ENCODE data around the gene ASPDH. TPM values are rescaled to one million over a fixed set of nuclear protein-coding genes. Genes with fewer than 3 reads are reported as not detected.

Gene ASPDH
- total RNA-seq, 2 experiments from 2014 or later: not detected

DNA sequence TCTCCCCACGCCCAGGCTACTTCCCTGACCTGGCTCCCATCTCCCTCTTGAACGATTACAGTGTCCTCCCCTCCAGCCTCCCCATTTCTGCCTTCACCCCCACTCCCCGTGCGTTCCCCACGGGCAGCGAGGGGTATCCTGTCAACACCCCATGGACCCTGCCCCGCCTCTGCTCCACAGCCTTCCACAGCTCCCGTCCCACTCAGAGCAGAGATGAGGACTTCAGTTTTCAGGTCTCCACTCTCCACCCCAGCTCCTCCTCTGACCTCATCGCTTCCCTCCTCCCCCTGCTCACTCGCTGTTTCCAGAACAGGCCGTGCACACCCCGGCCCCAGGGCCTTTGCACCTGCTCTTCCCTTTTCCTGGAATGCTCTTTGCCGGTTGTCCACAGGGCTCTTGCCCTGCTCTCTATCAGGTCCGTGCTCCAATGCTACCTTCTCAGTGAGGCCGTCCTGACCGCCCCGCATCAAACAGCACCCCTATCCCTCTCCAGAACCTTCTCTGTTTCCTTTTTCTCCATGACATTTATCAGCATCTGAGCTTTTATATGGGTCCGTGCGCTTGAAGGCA, 39.5 kb upstream of the ASPDH start:
- intact Hi-C loops (cut with micrococcal nuclease): no loop called here
- peaks cover 9% of the 10 kb centered on the region for H3K4me1 Mint-ChIP-seq (ENCODE audit: low read depth)
- H3K36me3 Mint-ChIP-seq (ENCODE audit: low read depth): no peaks in the 10 kb centered on the region
- no peak for DNase-seq
- H3K27ac Mint-ChIP-seq: no peak overlapping the region
- H3K9me3 Mint-ChIP-seq: no peaks in the 10 kb centered on the region
- H3K4me3 Mint-ChIP-seq: no peak overlapping the region
- H3K27me3 Mint-ChIP-seq (ENCODE audit: low read depth): peaks cover 63% of the 10 kb centered on the region
- CTCF ChIA-PET: interaction anchor here (0.6 kb wide), 1 partner anchor 271 kb away, joined by 3 read pairs; no protein-coding TSS in a partner anchor

DNA sequence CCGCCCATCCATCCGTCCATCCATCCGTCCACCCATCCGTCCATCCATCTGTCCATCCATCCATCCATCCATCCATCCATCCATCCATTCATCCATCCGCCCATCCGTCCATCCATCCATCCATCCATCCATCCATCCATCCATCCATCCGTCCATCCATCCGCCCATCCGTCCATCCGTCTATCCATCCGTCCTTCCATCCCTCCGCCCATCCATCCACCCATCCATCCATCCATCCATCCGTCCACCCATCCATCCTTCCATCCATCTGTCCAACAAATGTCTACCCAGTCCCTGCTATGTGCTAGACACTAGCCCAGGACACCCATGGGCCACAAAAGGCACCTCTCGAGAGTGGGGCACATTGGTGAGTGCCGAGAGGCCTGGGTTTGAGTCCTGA, 38.8 kb upstream of the ASPDH start:
- Mint-ChIP-seq H3K4me3 (no peak overlapping the region), H3K9me3 (no peaks in the 10 kb centered on the region), H3K27me3 (ENCODE audit: low read depth) (peaks cover 59% of the 10 kb centered on the region), H3K27ac (no peak overlapping the region), H3K36me3 (ENCODE audit: low read depth) (no peaks in the 10 kb centered on the region), H3K4me1 (ENCODE audit: low read depth) (peaks cover 9% of the 10 kb centered on the region)
- CTCF ChIA-PET: no interaction called here
- intact Hi-C loops (cut with micrococcal nuclease): no loop called here
- DNase-seq: no peak

DNA sequence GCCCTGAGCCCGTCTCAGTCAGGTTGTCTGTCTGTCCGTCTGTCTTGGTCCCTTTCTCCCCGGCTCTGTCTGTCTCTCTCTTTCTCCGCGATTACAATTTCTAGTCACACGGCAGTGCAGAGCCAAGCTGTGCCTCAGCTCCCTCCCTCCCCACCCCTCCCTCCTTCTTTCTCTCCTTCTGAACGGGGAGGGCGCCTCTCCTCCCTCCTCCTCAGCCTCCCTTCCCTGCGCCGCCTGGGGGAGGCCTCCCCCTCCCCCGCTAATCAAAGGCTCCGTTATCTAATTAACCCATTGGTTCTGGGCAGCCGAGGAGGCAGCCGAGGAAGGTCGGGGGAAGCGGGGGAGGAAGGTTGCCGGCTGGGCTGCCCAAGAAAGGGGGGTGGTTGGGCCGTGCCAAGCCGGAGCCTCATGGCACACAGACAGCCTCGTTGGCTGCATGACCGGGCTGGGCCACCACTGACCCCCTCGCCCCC, 38.0 kb upstream of the ASPDH start:
- CTCF ChIA-PET: no interaction called here
- no peak for DNase-seq
- Mint-ChIP-seq H3K4me3 (no peak overlapping the region), H3K4me1 (ENCODE audit: low read depth) (peaks cover 9% of the 10 kb centered on the region), H3K36me3 (ENCODE audit: low read depth) (no peaks in the 10 kb centered on the region), H3K9me3 (no peaks in the 10 kb centered on the region), H3K27ac (no peak overlapping the region), H3K27me3 (ENCODE audit: low read depth) (peaks cover 58% of the 10 kb centered on the region)
- intact Hi-C loops (cut with micrococcal nuclease): no loop called here

DNA sequence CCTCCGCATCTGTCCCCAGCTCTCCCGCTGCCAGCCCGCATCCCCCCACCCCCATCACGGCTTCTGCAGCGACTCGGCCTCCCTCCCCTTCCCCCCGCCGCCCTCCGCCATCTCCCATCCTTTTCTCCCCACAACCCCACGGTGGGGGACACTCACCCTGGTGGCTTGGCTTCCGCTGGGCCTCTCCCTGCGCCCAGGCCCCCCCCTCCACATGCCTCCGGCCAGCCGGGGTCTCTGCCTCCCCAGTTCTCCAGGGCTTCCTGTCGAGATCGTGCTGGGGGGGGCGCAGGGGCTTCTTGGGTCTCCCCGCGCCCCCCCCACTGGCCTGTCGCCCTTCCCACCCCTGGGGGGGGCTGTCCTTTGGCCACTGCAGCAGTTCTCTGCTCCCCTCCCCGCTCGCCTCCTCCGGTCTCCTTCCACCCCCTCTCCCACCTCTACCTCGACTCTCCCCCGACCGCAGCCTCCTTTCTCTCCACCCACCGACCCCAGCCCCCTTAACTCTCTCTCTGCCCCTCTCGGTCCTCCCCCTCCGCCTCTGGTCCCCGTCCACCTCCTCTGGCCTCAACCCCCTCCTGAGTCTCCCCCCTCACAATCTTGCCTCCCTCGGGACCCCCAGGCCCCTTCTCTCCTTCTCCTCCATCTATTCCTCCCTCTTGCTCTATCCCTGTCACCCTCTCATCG, 37.5 kb upstream of the ASPDH start:
- H3K4me3 Mint-ChIP-seq: no peak overlapping the region
- no peak overlapping the region for H3K27ac Mint-ChIP-seq
- CTCF ChIA-PET: no interaction called here
- intact Hi-C loops (cut with micrococcal nuclease): no loop called here
- no peaks in the 10 kb centered on the region for H3K36me3 Mint-ChIP-seq (ENCODE audit: low read depth)
- H3K4me1 Mint-ChIP-seq (ENCODE audit: low read depth): peaks cover 5% of the 10 kb centered on the region
- peaks cover 54% of the 10 kb centered on the region for H3K27me3 Mint-ChIP-seq (ENCODE audit: low read depth)
- no peak for DNase-seq
- no peaks in the 10 kb centered on the region for H3K9me3 Mint-ChIP-seq

DNA sequence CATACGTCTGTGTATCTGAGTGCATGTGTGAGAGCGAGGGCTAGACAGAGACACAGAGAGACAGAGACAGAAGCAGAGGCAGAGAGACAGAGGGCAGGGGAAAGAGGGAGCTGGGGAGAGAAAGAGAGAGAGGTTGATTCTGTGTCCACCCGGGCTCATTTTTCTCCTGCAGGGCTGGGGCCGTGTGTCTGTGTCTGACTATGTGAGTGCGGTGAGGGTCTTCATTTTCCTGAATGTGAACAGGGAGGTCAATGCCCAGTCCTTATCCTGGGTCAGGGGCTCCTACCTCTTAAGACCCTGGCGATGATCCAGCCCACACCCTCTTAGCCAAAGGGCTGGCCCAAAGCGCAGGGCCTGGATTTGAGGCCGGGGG, 36.9 kb upstream of the ASPDH start:
- Mint-ChIP-seq H3K9me3 (no peaks in the 10 kb centered on the region), H3K27me3 (ENCODE audit: low read depth) (peaks cover 50% of the 10 kb centered on the region), H3K27ac (no peak overlapping the region), H3K4me1 (ENCODE audit: low read depth) (peaks cover 5% of the 10 kb centered on the region), H3K4me3 (no peak overlapping the region), H3K36me3 (ENCODE audit: low read depth) (no peaks in the 10 kb centered on the region)
- no peak for DNase-seq
- intact Hi-C loops (cut with micrococcal nuclease): no loop called here
- CTCF ChIA-PET: no interaction called here

DNA sequence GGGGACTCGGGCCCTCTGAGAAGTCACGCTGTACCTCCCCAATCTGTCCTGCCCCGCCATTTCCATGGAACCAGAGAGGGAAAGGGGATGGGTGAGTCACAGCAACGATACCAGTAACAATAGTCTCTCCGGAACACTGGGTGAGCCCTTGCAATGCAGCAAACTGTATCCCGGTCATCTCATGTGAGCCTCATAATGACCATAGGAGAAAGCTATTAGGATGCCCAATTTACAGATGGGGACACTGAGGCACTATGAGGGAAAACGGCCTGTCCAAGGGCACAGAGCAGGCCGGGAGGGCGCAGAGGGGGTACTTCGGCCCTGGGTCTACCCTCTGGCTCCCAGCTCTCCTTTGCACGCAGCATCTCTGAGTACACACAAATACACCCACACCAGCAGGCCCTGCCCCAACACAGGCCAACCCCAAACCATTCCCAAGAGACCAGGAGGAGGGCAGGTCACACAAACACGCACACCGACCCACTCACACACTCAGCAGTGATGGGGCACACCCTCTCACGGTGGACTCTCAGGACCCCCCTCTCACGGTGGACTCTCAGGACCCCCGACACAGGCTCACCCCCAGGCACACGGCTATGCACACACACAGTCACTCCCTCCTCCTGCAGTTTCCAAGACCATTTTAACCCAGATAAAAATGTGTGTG, 36.3 kb upstream of the ASPDH start:
- intact Hi-C loops (cut with micrococcal nuclease): no loop called here
- H3K36me3 Mint-ChIP-seq (ENCODE audit: low read depth): no peaks in the 10 kb centered on the region
- no peak overlapping the region for H3K4me3 Mint-ChIP-seq
- H3K9me3 Mint-ChIP-seq: no peaks in the 10 kb centered on the region
- H3K27me3 Mint-ChIP-seq (ENCODE audit: low read depth): peaks cover 45% of the 10 kb centered on the region
- no peak for DNase-seq
- peaks cover 5% of the 10 kb centered on the region for H3K4me1 Mint-ChIP-seq (ENCODE audit: low read depth)
- H3K27ac Mint-ChIP-seq: no peak overlapping the region
- CTCF ChIA-PET: no interaction called here

DNA sequence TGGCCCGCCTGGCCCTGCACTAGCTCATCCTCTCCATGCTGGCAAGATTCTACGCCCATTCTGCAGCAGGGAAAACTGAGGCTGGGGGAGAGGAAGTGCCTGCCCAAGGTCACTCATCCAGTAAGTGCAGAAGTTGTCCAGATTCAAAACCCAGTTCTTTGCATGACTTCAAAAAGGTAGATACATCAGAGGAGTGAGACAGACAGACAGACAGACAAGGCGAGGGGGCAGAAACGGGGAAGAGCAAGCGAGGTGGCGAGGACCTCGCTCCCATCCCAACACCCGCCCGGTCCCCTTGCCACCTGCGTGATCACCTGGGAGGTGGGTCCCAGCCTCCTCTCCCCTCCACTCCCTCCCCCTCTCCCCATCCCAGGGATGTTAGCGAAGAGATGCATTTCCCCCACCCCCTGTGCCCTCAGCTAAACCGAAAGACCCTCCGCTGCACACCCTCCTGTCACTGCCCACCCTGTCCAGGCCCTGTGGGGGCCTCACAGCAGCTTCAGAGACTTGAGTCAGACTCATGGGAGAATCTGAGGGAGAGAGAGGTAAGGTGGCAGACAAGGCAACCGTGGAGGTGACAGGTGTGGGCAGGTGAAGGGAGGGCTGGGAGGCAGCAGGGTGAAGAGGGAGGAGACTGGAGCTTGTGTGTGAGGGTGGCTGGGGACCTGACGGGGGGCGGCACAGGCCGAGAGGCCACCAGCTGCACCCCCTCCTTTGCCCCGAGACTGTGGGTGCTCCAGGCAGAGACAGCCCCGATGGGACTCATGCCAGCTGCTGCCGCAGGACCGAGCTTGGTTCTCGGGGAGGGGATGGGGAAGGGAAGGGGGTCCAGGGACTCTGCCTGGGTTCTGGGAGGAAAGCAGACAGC, 35.6 kb upstream of the ASPDH start:
- Mint-ChIP-seq H3K4me1 (ENCODE audit: low read depth) (peaks cover 5% of the 10 kb centered on the region), H3K36me3 (ENCODE audit: low read depth) (no peaks in the 10 kb centered on the region), H3K27ac (no peak overlapping the region), H3K9me3 (no peaks in the 10 kb centered on the region), H3K4me3 (no peak overlapping the region), H3K27me3 (ENCODE audit: low read depth) (peaks cover 38% of the 10 kb centered on the region)
- no peak for DNase-seq
- intact Hi-C loops (cut with micrococcal nuclease): no loop called here
- CTCF ChIA-PET: interaction anchor here (1.0 kb wide), 1 partner anchor 11 kb away, joined by 3 read pairs; no protein-coding TSS in a partner anchor

DNA sequence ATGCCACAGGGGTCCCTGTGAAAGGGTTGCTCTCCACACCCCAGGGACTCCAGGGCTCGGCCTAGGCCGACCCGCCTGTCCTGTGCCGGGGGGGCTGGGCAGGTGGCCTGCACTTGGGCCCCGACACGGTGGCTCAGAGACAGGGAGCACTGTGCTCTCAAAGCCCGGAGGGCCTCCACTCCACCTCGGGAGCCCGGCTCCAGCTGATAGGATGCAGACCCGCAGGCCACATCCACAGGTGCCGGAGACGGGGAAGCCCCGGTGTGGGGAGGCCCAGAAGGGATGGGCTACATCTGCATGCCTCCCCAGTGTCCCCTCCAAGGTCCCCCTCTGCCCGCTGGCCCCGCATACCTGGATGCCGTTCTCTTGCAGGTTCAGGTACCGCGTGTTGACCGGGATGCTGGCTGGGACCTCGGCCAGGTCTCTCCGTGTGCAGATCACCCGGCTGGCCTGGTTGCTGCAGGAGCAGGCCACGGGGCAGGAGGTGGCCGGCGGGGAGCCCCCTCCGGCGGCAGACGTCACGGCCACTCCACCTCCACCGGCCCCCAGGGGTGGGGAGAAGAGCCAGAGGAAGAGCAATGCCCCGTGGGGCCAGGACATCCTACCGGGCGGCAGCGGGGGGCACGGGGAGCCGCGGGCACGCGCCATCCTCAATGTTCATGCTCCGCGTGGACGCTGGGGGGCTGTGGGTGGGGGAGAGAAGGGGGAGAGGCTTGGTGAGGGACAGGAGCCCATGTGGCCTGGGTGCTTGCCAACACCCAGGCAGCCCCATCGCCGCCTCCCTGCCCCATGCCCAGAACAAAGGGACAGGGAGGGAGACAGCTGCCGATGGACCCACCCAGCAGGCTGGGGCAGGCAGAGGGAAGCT, 34.7 kb upstream of the ASPDH start:
- no peak for DNase-seq
- Mint-ChIP-seq H3K27ac (no peak overlapping the region), H3K27me3 (ENCODE audit: low read depth) (peaks cover 32% of the 10 kb centered on the region), H3K36me3 (ENCODE audit: low read depth) (no peaks in the 10 kb centered on the region), H3K4me1 (ENCODE audit: low read depth) (peaks cover 5% of the 10 kb centered on the region), H3K9me3 (no peaks in the 10 kb centered on the region), H3K4me3 (no peak overlapping the region)
- CTCF ChIA-PET: interaction anchor here (1.0 kb wide), 1 partner anchor 11 kb away, joined by 3 read pairs; no protein-coding TSS in a partner anchor
- intact Hi-C loops (cut with micrococcal nuclease): no loop called here

DNA sequence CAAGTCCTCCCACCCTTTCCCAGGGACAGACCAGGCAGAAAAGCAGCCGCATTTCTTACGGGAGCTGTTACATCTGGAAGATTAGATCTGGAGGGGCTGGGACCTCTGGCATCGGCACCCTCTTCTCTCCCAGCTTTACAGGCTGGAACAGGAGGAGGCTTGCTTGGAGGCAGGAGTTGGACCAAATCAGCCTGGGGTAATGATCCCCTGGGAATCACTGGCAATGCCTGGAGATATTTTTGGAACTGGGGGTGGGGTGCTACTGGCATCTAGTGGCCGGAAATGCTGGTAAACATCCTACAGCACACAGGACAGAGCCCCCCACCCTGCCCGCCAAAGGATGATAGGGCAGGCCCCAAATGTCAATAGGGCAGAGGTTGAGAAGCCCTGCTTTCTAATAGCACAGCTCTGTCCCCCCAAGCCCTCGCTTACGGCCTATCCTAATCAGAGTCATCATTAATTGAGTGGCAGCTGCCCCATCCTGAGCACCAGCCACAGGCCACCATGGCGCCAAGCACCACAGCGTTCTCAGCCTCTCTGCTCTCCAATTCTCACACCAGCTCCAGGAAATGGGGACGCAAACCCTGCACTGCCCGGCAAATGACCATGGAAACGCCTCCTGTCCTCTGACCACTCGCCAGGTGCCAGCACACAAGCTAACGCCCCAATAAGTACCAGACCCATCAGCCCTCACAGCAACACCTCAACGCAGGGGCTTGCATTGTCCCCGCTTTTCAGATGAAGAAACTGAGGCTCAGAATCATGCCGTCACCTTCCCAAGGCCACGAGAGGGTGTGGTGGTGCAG, 33.9 kb upstream of the ASPDH start:
- H3K27ac Mint-ChIP-seq: no peak overlapping the region
- H3K4me3 Mint-ChIP-seq: no peak overlapping the region
- H3K9me3 Mint-ChIP-seq: no peaks in the 10 kb centered on the region
- CTCF ChIA-PET: interaction anchor here (1.1 kb wide), 1 partner anchor 8 kb away, joined by 5 read pairs; no protein-coding TSS in a partner anchor
- H3K36me3 Mint-ChIP-seq (ENCODE audit: low read depth): no peaks in the 10 kb centered on the region
- DNase-seq: no peak
- H3K4me1 Mint-ChIP-seq (ENCODE audit: low read depth): peaks cover 5% of the 10 kb centered on the region
- H3K27me3 Mint-ChIP-seq (ENCODE audit: low read depth): peaks cover 23% of the 10 kb centered on the region
- intact Hi-C loops (cut with micrococcal nuclease): no loop called here

DNA sequence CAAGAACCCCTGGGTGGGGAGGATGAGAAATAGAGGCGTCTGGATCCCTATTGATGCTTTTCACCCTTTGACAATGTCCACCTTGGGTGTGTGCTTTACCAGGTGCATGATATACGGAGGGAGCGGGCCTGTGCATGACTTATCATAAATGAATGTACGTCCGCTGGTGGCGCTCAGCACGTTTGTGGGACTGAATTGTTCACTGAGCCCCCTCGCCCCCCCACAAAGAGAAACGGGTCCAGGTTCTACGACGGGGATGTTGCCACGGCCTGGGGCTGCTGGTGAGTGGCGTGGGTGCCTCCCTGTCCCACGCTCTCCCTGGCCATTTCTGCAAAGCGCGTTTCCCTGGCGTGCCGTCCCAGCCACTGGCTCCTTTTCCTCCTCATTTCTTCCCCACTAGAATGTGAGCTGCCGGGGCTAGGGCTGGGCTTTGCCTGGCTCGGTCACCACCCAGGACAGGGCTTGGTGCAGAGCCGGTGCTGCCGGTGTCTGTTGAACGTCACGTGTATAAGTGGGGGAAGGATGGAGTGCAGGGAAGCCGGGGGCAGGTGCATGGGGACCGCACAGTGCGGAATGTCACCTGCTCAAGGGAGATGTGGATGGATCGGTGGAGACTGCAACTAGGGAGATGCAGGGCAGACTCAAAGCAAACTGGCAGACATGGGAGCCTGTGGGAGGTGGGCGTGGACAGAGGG, 33.0 kb upstream of the ASPDH start:
- CTCF ChIA-PET: interaction anchor here (1.1 kb wide), 1 partner anchor 9 kb away, joined by 5 read pairs; no protein-coding TSS in a partner anchor
- Mint-ChIP-seq H3K4me1 (ENCODE audit: low read depth) (peaks cover 2% of the 10 kb centered on the region), H3K4me3 (no peak overlapping the region), H3K9me3 (no peaks in the 10 kb centered on the region), H3K27ac (no peak overlapping the region), H3K36me3 (ENCODE audit: low read depth) (no peaks in the 10 kb centered on the region), H3K27me3 (ENCODE audit: low read depth) (peaks cover 18% of the 10 kb centered on the region)
- no peak for DNase-seq
- intact Hi-C loops (cut with micrococcal nuclease): no loop called here

Measured in activated naive CD4-positive, alpha-beta T cell treated with anti-CD3 and anti-CD28 coated beads for 36 hours (primary cell).